NK-92 (cell line): ENCODE results near the gene LPCAT3.

Source experiments
- DNase-seq: peaks from one replicate; lab custom pipeline; 2025; ENCODE audit not compliant: unreplicated experiment; lab: John Stamatoyannopoulos, UW

LPCAT3 gene

GRCh38 chr12:7001921-7002591 lies 16.2 kb downstream of the LPCAT3 start:
- no peak for DNase-seq

DNA sequence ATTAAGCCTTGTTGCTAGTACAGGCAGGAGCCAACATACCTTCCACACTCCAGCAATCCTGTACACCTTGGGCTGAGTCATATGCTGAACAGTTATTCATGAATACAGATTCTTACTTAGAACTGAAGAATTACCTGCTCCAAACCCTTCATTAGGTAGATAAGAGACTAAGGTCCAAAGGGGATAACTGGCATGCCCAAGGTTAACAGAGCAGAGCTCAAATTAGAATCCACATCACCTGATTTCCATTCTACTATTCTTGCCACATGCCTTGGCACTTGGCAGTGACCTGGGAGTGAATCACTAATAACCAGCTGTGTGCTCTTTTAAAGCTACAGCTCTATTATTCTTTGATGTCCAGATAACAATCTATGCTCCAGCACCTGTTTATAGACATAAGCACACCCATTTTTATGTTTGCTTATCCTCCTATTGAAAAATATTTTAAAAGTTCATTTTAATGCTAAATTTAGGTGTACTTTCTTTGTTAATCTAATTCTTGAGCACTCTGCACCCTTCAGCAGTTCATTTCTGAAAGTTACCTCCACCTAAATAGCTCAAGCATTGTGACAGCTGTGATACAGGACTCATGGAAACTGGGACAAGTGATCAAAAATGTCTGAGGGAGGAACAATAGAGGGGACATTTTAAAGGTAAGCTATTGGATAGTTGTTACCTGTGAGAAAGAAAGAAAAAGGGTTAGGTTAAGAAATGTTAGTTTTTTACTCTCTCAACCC lies 19.4 kb downstream of the LPCAT3 start:
- DNase-seq, result no peak

DNA sequence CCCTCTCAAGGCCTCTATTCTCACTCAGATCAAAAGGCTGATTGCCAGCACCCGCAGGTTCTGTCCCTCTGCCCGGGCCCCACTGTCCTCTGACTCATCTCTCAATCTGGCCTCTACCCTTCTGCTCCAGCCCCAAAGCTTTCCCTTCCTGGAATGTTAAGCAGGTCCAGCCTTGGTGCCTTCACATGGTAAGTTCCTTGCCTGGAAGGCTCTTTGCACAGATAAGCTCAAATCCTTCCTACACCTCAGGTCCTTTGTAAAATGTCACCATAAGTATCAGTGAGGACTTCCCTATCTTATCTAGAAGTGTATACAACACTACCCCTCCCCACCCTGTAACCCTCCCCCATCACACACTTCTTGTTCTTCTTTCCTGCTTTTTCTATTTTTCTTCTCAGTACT lies 22.2 kb downstream of the LPCAT3 start:
- DNase-seq, result no peak

DNA sequence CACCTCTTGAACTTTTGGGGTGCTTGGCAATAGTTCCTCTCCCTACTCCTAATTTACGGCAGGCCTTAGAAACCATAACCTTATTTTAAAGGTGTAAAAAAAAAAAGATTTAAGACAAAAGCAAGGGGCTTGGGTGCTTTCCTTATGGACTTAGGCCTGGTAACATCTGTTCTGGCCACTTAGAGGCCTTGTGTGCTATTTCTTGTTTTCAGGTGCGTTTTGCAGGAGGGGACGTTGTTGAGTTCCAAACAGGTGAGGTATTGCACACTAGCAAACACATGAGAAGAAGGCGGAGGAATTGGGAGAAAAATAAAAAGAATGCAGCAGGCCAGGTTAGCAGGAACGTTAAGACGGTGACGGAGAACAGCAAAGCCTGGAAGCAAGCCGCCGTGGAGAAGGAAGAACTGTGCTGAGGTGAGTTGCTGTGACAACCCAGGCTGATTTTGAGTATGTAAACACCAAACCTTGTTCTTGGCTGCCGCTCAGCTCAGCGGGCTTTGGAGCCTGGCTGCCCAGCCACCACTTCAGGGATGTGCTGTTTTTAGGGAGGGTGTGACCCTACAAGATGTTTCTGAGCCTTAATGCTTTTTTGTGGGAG lies 30.2 kb downstream of the LPCAT3 start:
- DNase-seq, result no peak

GRCh38 chr12:6982532-6982931 lies 35.7 kb downstream of the LPCAT3 start:
- no peak for DNase-seq

GRCh38 chr12:6981152-6982052 lies 36.9 kb downstream of the LPCAT3 start:
- DNase-seq, result no peak

DNA sequence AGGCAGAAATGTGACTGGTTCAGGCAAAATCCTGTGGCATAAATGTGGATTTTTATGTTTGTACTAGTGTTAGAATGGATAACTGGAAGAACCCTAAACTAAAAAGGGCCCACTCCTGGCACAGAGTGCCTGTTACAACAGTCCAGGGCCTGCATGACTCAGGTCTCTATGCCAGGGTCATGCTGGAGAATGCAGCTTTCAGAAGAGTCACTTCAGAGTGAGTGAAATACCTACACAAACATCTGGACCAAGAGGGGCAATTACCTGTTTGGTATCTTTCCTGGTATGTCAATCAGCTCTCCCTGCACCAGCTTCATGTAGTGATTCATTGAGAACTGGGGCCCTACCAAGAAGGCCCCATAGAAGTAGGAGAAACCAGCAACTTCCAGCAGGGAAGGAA lies 37.5 kb downstream of the LPCAT3 start:
- DNase-seq, result no peak

GRCh38 chr12:6980075-6980474 lies 38.2 kb downstream of the LPCAT3 start:
- no peak for DNase-seq

DNA sequence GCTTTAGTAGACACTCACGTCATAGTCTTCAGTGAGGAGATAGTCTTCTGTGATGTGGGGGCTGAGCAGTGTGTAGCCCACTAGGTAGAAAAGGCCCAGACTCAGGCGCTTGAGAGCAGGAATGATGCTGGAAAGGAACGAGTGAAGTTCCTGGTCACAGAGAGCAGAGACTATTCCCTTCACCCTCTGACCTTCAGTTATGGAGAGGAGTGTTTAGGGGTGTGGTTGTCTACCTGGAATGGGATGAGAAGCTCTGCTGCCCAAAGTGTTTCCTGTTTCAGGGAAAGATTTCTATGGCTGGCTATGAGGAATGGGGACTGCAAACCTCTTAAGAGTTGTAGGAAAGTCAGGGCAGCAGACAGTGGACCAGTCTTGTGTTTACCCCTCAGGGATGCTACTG lies 38.8 kb downstream of the LPCAT3 start:
- DNase-seq, result no peak

DNA sequence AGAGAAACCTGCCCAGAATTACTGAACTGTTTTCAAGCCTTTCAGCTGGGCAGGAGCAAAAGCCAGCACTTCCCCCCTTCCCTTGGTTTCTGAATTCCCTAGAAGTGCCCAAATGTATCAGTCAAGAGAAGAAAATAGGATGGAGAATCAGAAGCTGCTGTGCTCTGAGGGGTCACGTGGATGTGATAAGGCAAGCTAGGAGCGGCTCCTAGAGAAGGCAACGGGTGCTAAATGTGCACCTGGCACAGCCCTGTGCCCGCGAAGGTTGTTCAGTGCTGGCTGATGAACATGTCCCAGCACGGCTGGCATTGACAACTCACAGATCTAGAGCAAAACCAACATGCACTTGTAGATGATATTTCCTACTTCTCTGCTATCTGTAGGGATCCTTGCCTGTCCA lies 39.3 kb downstream of the LPCAT3 start:
- no peak for DNase-seq

GRCh38 chr12:6978611-6979011 lies 39.7 kb downstream of the LPCAT3 start:
- no peak for DNase-seq

DNA sequence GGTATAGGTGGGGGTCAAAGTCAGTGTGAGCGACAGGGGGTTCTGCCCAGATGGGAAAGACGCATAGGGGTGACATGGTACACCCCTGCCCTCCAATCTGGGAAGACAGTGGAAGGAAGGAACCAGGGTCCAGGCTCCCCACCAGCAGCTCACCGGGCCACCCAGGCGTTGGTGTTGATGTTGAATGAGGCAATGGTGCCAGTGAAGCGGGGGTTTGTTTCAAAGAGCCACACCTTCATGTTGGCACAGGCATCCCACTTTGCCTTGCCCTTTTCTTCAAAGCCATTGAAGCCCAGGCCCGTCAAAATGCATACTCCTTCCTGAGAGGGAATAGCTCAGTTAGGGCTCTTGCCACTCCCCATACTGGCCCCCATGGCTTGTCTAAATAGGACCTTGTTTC lies 40.1 kb downstream of the LPCAT3 start:
- DNase-seq, result no peak

DNA sequence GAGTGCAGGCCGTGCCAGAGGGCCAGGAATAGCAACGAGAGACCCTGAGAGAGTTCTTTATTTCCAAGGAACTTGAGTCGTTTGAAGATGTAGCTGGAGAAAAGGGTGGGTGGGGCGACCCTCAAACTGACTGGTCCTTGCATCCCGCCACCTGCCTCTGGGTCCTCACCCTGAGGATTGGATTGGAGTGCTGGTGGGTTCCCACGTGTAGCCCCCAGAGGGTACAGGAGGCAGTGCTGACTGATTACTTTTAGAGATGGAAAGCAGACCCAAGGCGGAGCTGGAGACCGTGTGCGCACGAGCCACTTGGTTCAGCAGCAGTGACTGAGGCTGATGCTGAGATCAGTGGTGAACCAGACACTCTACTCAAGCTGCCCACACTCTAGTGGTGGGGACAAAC lies 40.6 kb downstream of the LPCAT3 start:
- DNase-seq, result no peak

GRCh38 chr12:6975297-6976032 lies 42.8 kb downstream of the LPCAT3 start:
- no peak for DNase-seq

DNA sequence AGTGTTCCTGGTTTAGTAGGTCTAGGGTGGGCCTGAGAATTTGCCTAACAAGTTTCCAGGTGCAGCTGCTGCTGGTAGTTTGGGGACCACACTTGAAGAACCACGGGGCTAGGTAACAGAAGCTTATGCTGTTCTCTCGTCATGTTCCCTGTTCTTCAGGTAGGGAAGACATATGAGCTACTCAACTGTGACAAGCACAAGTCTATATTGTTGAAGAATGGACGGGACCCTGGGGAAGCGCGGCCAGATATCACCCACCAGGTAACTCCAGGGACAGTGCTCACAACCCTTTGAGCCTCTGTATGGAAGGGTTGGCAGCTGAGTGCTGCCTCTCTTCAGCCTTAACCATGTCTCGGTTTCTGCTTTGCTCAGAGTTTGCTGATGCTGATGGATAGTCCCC lies 44.1 kb downstream of the LPCAT3 start:
- no peak for DNase-seq

DNA sequence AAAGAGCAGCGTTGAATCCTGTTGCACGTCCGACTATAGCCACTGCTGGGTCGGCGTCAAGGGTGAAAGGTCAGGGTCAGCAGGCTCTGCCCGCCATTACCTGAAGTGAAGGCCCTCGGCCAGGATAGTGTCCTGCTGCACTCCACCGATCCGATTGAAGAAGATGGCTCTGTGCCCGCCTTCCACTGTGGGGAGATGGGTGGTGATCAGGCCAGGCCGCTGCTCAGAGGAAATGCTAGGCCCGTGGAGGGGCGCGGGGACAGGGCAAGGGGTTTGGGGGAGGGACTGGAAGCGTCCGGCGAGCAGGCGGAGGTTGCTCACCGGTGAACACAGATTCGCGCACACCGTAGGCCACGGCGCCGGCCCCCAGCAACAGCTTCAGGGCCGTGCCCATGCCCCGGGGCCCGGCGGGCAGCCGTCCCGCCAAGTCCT lies 48.2 kb downstream of the LPCAT3 start:
- no peak for DNase-seq

DNA sequence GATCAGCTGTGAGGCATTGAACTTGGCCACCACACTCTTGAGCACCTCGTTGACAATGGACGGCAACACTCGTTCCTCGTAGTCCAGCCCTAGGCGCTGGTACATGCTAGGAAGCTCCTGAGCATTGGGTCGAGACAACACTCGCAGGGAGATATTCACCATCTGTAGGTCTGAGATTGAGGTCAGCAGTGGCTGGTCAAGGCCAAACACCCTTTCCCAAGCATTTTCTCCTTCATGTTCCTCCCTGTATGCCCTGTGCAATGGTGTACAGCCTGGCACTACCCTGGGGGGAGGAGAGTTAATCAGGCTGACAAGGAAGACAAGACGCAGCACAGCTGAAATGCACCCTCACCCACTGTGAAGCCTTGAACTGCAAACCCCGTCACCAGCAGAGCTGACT lies 49.9 kb downstream of the LPCAT3 start:
- DNase-seq, result no peak

DNA sequence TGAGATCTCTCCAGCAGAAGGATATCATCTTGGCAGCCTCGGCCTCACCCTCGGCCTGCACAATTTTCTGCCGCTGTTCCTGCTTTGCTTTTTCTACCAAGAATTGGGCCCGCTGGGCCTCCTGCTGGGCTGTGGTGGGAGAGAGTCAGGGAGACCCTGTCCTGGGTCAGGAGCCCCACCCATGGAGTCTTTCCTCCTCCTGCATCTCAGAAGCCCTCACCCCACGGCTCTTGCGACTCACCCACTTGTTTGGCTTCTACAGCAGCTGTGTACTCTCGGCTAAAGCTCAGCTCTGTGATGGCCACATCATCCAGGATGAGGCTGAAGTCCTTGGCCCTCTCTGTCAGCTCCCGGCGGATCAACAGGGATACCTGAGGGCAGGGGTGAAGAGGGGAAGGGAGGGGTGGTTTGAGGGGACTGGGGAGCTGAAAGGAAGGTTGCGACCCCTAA lies 50.6 kb downstream of the LPCAT3 start:
- DNase-seq, result no peak

GRCh38 chr12:6966351-6966750 lies 51.9 kb downstream of the LPCAT3 start:
- DNase-seq, result no peak

DNA sequence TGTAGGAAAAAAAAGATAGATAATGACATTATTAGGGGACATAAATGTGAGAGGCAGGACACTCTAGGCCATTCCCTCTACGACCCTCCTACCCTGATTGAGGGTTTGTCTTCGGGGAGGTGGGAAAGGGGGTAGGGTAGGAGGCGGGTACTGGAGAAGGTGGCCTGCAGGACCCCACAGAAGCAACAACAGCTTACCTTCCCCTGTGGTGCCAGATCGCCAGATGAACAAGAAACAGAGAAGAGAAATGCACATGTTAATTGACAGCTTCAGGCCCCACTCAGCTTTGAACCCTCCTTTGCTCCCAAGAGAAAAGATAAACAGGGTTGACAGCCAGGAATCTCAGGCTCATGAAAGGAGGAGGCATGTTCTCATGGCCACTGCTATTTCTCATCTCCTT lies 52.6 kb downstream of the LPCAT3 start:
- no peak for DNase-seq
